H1 (cell line): ENCODE measurements around the gene CX3CR1. TPM values are rescaled to one million over a fixed set of nuclear protein-coding genes. Genes with fewer than 3 reads are reported as not detected.

Experiments used
- EP300 ChIP-seq, 2 experiments: IDR thresholded peaks; 1 replicate in 1 of 2; 2 replicates in 1 of 2; pipeline ENCODE4 v1.6.1; 2011 to 2012; ENCODE audit warnings: low read depth in 2 of 2, low read length in 2 of 2, mild to moderate bottlenecking in 2 of 2, borderline replicate concordance in 1 of 2, inconsistent platforms in 1 of 2, moderate library complexity in 1 of 2
- EZH2 ChIP-seq: fragments of 200-600 bp; sonication (generic); IDR thresholded peaks from 2 replicates; pipeline ENCODE4 v1.7.1; 2012; ENCODE audit warnings: low read depth, mild to moderate bottlenecking, moderate library complexity, low read length, inconsistent platforms; ENCODE audit not compliant: severe bottlenecking
- SIX5 ChIP-seq: IDR thresholded peaks from 2 replicates; pipeline ENCODE4 v1.6.1; 2011; ENCODE audit warnings: mild to moderate bottlenecking, low read depth, low read length
- polyA plus RNA-seq, 7 experiments: library from polyadenylated mRNA; depleted of rRNA in 3 of 7; stranded (reverse) in 5 of 7; unstranded in 2 of 7; fragments of >200 nt in 5 of 7; fragments of 200-250 nt in 2 of 7; gene quantifications; 1 replicate in 5 of 7; 2 replicates in 1 of 7; 4 replicates in 1 of 7; pipeline versions ENCODE4 v1.2.1 to v1.2.3, GENCODE V29; 2011 to 2013; ENCODE audit warnings: missing spikeins in 2 of 7, mixed read lengths in 2 of 7
- total RNA-seq: library from RNA; stranded (reverse); fragmentation: NEBNext Ultra II Directional; extraction: Animal tissue kit (Norgen Biotek cat#: 25700); gene quantifications from 2 replicates; pipeline ENCODE4 v1.2.1, GENCODE V29; 2021

Gene CX3CR1
- total and polyA plus RNA-seq, 2 of the 8 experiments (the other 6 are each of a cell fraction or from before 2014, with no cell fraction given): 0.08 TPM; not detected in 1

DNA sequence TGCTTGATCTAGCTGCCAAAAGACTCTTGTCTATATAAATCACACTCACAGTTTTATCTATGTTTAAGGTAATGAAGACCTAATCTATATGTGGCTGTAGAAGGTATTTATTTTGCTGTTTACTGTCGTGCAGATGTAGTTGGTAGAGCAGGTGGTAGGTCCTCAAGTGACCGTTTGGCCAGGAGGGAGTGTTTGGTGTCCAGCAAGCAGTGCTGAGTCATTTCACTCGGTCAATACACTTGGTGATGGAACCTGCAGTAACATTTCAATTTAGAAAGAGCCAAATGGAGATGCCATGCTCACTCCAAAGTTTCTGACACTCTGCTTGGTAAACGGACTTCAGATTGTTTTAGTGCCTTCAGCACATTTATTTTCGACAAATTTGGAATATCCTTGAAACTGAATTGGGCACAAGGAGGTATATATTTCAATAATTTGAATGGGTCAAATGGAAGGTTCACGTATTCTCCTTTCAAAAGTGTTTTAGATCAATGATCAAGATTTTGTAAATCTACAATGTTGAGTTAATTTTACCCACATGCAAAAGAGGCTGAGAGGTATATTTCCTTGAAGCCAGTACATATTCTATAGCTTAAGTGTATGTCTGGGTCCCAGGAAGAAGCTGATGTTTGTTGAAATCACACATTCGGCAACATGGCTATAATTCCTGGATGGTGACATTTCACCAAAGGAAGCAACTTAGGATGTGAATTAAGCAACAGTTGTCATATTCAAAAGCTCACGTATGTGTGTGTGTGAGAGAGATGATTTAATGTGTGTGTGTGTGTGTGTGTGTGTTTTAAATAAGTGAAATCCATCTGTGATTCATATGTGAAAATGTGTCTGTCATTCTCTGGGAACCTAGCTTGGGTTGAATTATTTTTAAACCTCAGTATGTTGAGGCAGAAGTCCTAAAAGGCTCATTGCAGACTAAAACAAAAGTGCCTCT is 7.7 kb upstream of the CX3CR1 start (continued):
- TF ChIP-seq EP300 (IDR thresholded peaks at IDR 0.05; ENCODE audit: borderline replicate concordance in 1 of 2, low read depth in 2 of 2, low read length in 2 of 2) (no peak), EZH2 (no peak), SIX5 (no peak)
